Uterus (tissue), 2 donors: ENCODE results near the gene F5.

Experiments used
- POLR2A ChIP-seq, 2 donors: fragments of 450-650 bp; IDR thresholded peaks; one replicate each; pipeline ENCODE4 v1.6.1; 2016; ENCODE audit warnings: antibody characterized with exemption in 2 of 2, mild to moderate bottlenecking in 1 of 2, moderate library complexity in 1 of 2
- TF ChIP-seq, protein P1 (sequence below), 4 experiments: fragments of 200-600 bp in 2 of 4; fragments of 450-650 bp in 2 of 4; sonication (generic) in 2 of 4; IDR thresholded peaks; one replicate each; pipeline ENCODE4 v1.5.1; 2016 to 2019; ENCODE audit warnings: antibody characterized with exemption in 4 of 4, mild to moderate bottlenecking in 2 of 4, moderate library complexity in 1 of 4

GRCh38 chr1:169563650-169564049, 22.6 kb downstream of the F5 start:
- TF ChIP-seq POLR2A (IDR thresholded peaks at IDR 0.05), result no peak
- TF ChIP-seq, protein P1, sequence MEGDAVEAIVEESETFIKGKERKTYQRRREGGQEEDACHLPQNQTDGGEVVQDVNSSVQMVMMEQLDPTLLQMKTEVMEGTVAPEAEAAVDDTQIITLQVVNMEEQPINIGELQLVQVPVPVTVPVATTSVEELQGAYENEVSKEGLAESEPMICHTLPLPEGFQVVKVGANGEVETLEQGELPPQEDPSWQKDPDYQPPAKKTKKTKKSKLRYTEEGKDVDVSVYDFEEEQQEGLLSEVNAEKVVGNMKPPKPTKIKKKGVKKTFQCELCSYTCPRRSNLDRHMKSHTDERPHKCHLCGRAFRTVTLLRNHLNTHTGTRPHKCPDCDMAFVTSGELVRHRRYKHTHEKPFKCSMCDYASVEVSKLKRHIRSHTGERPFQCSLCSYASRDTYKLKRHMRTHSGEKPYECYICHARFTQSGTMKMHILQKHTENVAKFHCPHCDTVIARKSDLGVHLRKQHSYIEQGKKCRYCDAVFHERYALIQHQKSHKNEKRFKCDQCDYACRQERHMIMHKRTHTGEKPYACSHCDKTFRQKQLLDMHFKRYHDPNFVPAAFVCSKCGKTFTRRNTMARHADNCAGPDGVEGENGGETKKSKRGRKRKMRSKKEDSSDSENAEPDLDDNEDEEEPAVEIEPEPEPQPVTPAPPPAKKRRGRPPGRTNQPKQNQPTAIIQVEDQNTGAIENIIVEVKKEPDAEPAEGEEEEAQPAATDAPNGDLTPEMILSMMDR (IDR thresholded peaks at IDR 0.05), result no peak
